Non-pigmented ciliary epithelial cell (primary cell): ENCODE results near the gene AGRN.
"Not testable (repeated sequence)": the region's sequence is repeated elsewhere in the genome, so short reads cannot be mapped to it uniquely, and the experiment has no call there.

Experiments
- DNase-seq: peaks from one replicate; pipeline ENCODE4 v3.0.0-alpha.2; 2010; ENCODE audit warnings: low read depth

Gene AGRN

GRCh38 chr1:1021010-1021919 lies 1.3 kb downstream of the AGRN start:
- no peak for DNase-seq

- no peak for DNase-seq
These were observed 2.0 kb downstream of the AGRN start for GRCh38 chr1:1021920-1022259.

- no peak for DNase-seq
These were observed 2.5 kb downstream of the AGRN start for GRCh38 chr1:1022302-1023009.

- DNase-seq = no peak
These were observed 3.8 kb downstream of the AGRN start for GRCh38 chr1:1023700-1024099.

GRCh38 chr1:1024149-1024770 lies 4.3 kb downstream of the AGRN start:
- DNase-seq = no peak

- DNase-seq = no peak
These were observed 5.1 kb downstream of the AGRN start for GRCh38 chr1:1024771-1025699.

- DNase-seq = no peak
These were observed 5.8 kb downstream of the AGRN start for GRCh38 chr1:1025730-1026129.

GRCh38 chr1:1026599-1027413 lies 6.9 kb downstream of the AGRN start:
- DNase-seq = no peak

- no peak for DNase-seq
These were observed 7.9 kb downstream of the AGRN start for GRCh38 chr1:1027791-1028190.

GRCh38 chr1:1030867-1031658 lies 11.1 kb downstream of the AGRN start:
- DNase-seq = not testable (repeated sequence)

- no peak for DNase-seq
These were observed 11.8 kb downstream of the AGRN start for GRCh38 chr1:1031659-1032235.

- no peak for DNase-seq
These were observed 12.5 kb downstream of the AGRN start for GRCh38 chr1:1032424-1032823.

- no peak for DNase-seq
These were observed 13.2 kb downstream of the AGRN start for GRCh38 chr1:1033009-1033587.

- no peak for DNase-seq
These were observed 14.0 kb downstream of the AGRN start for GRCh38 chr1:1033731-1034438.

GRCh38 chr1:1034439-1034781 lies 14.5 kb downstream of the AGRN start:
- DNase-seq = no peak

GRCh38 chr1:1035291-1035943 lies 15.5 kb downstream of the AGRN start:
- no peak for DNase-seq

- no peak for DNase-seq
These were observed 17.7 kb downstream of the AGRN start for GRCh38 chr1:1037366-1038327.
